ENCODE results near the gene SCYL1.
A peak's percentile ranks its signal among the peaks of the same experiment; 100 is the strongest.

Gene SCYL1

GRCh38 chr11:65537296-65537597, 12.4 kb downstream of the SCYL1 start:
- H3K4me3 ChIP-seq (ENCODE audit: low read depth, low read length) = no peak overlapping the region

GRCh38 chr11:65537620-65538231, 12.8 kb downstream of the SCYL1 start:
- TF ChIP-seq, protein P1, sequence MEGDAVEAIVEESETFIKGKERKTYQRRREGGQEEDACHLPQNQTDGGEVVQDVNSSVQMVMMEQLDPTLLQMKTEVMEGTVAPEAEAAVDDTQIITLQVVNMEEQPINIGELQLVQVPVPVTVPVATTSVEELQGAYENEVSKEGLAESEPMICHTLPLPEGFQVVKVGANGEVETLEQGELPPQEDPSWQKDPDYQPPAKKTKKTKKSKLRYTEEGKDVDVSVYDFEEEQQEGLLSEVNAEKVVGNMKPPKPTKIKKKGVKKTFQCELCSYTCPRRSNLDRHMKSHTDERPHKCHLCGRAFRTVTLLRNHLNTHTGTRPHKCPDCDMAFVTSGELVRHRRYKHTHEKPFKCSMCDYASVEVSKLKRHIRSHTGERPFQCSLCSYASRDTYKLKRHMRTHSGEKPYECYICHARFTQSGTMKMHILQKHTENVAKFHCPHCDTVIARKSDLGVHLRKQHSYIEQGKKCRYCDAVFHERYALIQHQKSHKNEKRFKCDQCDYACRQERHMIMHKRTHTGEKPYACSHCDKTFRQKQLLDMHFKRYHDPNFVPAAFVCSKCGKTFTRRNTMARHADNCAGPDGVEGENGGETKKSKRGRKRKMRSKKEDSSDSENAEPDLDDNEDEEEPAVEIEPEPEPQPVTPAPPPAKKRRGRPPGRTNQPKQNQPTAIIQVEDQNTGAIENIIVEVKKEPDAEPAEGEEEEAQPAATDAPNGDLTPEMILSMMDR (IDR thresholded peaks at IDR 0.05; ENCODE audit: insufficient read depth, low read depth, low read length, missing control alignments) = no peak
- H3K4me3 ChIP-seq (ENCODE audit: low read depth, low read length) = no peak overlapping the region
- no peak for DNase-seq (ENCODE audit: low read depth)

More at GRCh38 chr11:65537296-65537597, 12.4 kb downstream of the SCYL1 start:
- TF ChIP-seq, protein P1 (IDR thresholded peaks at IDR 0.05; ENCODE audit: insufficient read depth, low read depth, low read length, missing control alignments) = no peak
- DNase-seq (ENCODE audit: low read depth) = no peak

GRCh38 chr11:65538232-65538914, 13.5 kb downstream of the SCYL1 start:
- H3K4me3 ChIP-seq (ENCODE audit: low read depth, low read length) = no peak overlapping the region
- TF ChIP-seq, protein P1 (IDR thresholded peaks at IDR 0.05; ENCODE audit: insufficient read depth, low read depth, low read length, missing control alignments) = no peak
- DNase-seq (ENCODE audit: low read depth) = no peak

GRCh38 chr11:65538915-65539743, 14.2 kb downstream of the SCYL1 start:
- TF ChIP-seq, protein P1 (IDR thresholded peaks at IDR 0.05; ENCODE audit: insufficient read depth, low read depth, low read length, missing control alignments) = no peak
- no peak overlapping the region; the same call in 1 of the 2 replicates for H3K4me3 ChIP-seq (ENCODE audit: low read depth, low read length)
- no peak for DNase-seq (ENCODE audit: low read depth)

GRCh38 chr11:65539744-65540289, 14.9 kb downstream of the SCYL1 start:
- TF ChIP-seq, protein P1 (IDR thresholded peaks at IDR 0.05; ENCODE audit: insufficient read depth, low read depth, low read length, missing control alignments) = peak; percentile 58
- no peak for DNase-seq (ENCODE audit: low read depth)
- peak overlapping the region; percentile 84 for H3K4me3 ChIP-seq (ENCODE audit: low read depth, low read length)

DNA sequence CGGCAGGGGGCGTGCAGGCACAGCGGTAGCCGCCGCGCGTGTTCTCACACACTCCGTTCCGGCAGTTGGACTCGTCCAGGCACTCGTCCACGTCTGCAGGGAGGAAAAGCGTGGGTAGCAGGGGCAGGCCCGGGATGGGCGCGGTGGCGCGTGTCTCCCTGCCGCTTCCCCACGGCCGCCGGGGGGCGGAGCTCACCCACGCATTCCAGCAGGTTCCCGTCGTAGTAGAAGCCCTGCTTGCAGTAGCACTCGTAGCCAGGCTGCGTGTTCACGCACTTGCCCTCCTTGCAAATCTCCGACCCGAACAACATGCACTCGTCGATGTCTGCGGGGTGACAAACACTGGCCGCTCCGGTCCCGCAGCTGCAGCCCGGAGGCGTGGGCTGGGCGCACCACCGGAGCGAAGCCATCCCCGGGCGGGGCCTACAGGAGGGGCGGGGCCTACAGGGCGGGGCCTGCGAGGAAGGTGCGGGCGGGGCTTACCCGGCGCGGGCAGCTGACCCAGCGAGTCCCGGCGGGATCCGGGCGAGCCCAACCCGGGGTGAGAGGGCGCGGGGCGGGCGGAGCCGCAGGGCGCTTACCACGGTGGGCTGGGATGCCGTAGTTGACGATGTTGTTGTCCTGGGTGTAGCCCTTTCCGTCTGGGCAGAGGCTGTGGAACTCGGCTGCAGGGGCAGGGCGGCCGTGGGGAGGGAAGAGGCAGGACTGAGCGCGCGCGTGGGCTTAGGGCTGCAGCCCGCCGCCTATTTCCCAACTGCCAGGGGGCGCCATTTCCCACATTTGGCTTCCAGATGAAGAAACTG, 15.6 kb downstream of the SCYL1 start:
- peak overlapping the region; percentile 84 for H3K4me3 ChIP-seq (ENCODE audit: low read depth, low read length)
- DNase-seq (ENCODE audit: low read depth) = peak; percentile 94
- TF ChIP-seq, protein P1 (IDR thresholded peaks at IDR 0.05; ENCODE audit: insufficient read depth, low read depth, low read length, missing control alignments) = peak; percentile 71
